KMS-11 (cell line): ENCODE results near the gene KCNK1.

Experiments used
- H2AFZ ChIP-seq: fragments of 200-600 bp; sonication (generic); 2 replicates; pipeline ENCODE4 v1.6.1; 2016; ENCODE audit warnings: antibody characterized with exemption, mixed run types, low read depth
- H3K27ac ChIP-seq: fragments of 200-600 bp; sonication (generic); 2 replicates; pipeline ENCODE4 v1.6.1; 2016; ENCODE audit warnings: mild to moderate bottlenecking, mixed run types
- H3K27me3 ChIP-seq: fragments of 200-600 bp; sonication (generic); 2 replicates; pipeline ENCODE4 v1.6.1; 2017; ENCODE audit warnings: mild to moderate bottlenecking, low read depth, mixed run types, moderate library complexity; ENCODE audit not compliant: insufficient read depth
- H3K36me3 ChIP-seq: fragments of 200-600 bp; sonication (generic); 2 replicates; pipeline ENCODE4 v1.6.1; 2017; ENCODE audit warnings: mild to moderate bottlenecking, mixed run types; ENCODE audit not compliant: insufficient read depth
- H3K4me1 ChIP-seq: fragments of 200-600 bp; sonication (generic); 2 replicates; pipeline ENCODE4 v1.6.1; 2016; ENCODE audit warnings: mild to moderate bottlenecking, low read depth, mixed run types; ENCODE audit not compliant: poor library complexity, severe bottlenecking
- H3K4me2 ChIP-seq: fragments of 200-600 bp; sonication (generic); 2 replicates; pipeline ENCODE4 v1.7.0; 2016; ENCODE audit warnings: mild to moderate bottlenecking, mixed run types
- H3K4me3 ChIP-seq: fragments of 200-600 bp; sonication (generic); IDR thresholded peaks from 2 replicates; pipeline ENCODE4 v1.6.1; 2017; ENCODE audit warnings: low read depth, low read length, mixed read lengths; ENCODE audit not compliant: insufficient read depth
- H3K79me2 ChIP-seq: fragments of 200-600 bp; sonication (generic); 2 replicates; pipeline ENCODE4 v1.6.1; 2016; ENCODE audit warnings: low read depth, mixed run types; ENCODE audit not compliant: insufficient read depth
- H3K9ac ChIP-seq: fragments of 200-600 bp; sonication (generic); 2 replicates; pipeline ENCODE4 v1.6.1; 2016; ENCODE audit warnings: mild to moderate bottlenecking, mixed run types
- H4K20me1 ChIP-seq: fragments of 200-600 bp; sonication (generic); 2 replicates; pipeline ENCODE4 v1.6.1; 2016; ENCODE audit warnings: mild to moderate bottlenecking, mixed run types; ENCODE audit not compliant: insufficient read depth
- TF ChIP-seq, protein P1 (sequence below): fragments of 200-600 bp; sonication (generic); conservative IDR thresholded peaks from 2 replicates; pipeline ENCODE4 v1.6.1; 2017; ENCODE audit warnings: low read depth, mild to moderate bottlenecking, antibody characterized with exemption, low read length, moderate library complexity, mixed read lengths

The KCNK1 gene

DNA sequence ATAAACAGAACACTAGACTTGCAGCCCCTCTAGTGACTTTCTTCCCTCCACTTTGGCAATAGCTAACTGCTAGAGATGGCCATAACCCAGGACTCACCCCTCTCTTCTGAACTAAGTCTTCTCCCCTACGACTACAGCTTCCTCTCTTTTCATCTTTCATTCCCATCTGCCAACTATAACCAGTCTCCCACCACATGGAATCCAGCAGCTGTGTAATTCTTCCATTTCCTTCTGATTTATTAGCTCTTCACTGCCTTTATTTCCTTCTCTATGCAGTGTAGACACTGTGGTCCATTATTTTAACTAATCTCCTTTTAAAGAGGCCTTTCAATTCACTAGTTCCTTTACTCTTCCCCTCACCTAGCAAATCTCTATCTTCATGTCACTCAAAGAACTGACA is 13.4 kb upstream of the KCNK1 start:
- no peaks in the 10 kb centered on the region for H4K20me1 ChIP-seq
- H3K79me2 ChIP-seq = no peaks in the 10 kb centered on the region
- H3K27ac ChIP-seq = no peak overlapping the region
- no peak overlapping the region for H2AFZ ChIP-seq
- no peaks in the 10 kb centered on the region for H3K36me3 ChIP-seq
- TF ChIP-seq, protein P1, sequence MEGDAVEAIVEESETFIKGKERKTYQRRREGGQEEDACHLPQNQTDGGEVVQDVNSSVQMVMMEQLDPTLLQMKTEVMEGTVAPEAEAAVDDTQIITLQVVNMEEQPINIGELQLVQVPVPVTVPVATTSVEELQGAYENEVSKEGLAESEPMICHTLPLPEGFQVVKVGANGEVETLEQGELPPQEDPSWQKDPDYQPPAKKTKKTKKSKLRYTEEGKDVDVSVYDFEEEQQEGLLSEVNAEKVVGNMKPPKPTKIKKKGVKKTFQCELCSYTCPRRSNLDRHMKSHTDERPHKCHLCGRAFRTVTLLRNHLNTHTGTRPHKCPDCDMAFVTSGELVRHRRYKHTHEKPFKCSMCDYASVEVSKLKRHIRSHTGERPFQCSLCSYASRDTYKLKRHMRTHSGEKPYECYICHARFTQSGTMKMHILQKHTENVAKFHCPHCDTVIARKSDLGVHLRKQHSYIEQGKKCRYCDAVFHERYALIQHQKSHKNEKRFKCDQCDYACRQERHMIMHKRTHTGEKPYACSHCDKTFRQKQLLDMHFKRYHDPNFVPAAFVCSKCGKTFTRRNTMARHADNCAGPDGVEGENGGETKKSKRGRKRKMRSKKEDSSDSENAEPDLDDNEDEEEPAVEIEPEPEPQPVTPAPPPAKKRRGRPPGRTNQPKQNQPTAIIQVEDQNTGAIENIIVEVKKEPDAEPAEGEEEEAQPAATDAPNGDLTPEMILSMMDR = no peak
- H3K9ac ChIP-seq = no peak overlapping the region
- H3K4me1 ChIP-seq = no peaks in the 10 kb centered on the region
- H3K4me2 ChIP-seq = no peak overlapping the region
- H3K4me3 ChIP-seq = no peak overlapping the region
- H3K27me3 ChIP-seq = no peaks in the 10 kb centered on the region

- H2AFZ ChIP-seq = no peak overlapping the region
- no peak overlapping the region for H3K27ac ChIP-seq
- TF ChIP-seq, protein P1 = no peak
- H3K27me3 ChIP-seq = no peaks in the 10 kb centered on the region
- H3K4me2 ChIP-seq = no peak overlapping the region
- H3K36me3 ChIP-seq = no peaks in the 10 kb centered on the region
- H4K20me1 ChIP-seq = no peaks in the 10 kb centered on the region
- H3K79me2 ChIP-seq = no peaks in the 10 kb centered on the region
- no peak overlapping the region for H3K9ac ChIP-seq
- H3K4me1 ChIP-seq = peaks cover 20% of the 10 kb centered on the region
- H3K4me3 ChIP-seq = no peak overlapping the region
These were observed 10.4 kb upstream of the KCNK1 start for GRCh38 chr1:233603478-233603877.

DNA sequence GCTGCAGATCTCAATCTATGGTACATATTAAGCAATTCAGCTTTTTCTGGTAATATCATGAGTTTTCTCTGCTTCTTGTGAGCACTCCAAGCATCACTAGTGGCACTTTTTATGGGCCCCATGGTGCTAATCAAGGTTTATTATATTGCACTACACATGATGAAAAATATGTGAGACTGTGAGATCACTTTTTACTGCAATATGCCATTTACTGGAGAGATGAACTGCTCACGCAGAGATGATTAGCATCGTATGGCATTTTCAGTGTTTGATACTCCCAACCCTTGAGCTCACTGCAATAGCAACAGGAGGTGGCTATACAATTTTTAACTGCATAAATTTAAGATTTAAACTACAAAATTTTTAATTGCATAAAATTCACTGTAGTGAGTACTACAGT is 8.7 kb upstream of the KCNK1 start:
- no peak overlapping the region for H2AFZ ChIP-seq
- no peaks in the 10 kb centered on the region for H3K36me3 ChIP-seq
- no peak overlapping the region for H3K9ac ChIP-seq
- H3K4me3 ChIP-seq = no peak overlapping the region
- no peaks in the 10 kb centered on the region for H3K27me3 ChIP-seq
- H3K4me2 ChIP-seq = no peak overlapping the region
- H3K79me2 ChIP-seq = no peaks in the 10 kb centered on the region
- peaks cover 24% of the 10 kb centered on the region for H3K4me1 ChIP-seq
- H3K27ac ChIP-seq = no peak overlapping the region
- no peaks in the 10 kb centered on the region for H4K20me1 ChIP-seq
- TF ChIP-seq, protein P1 = no peak

DNA sequence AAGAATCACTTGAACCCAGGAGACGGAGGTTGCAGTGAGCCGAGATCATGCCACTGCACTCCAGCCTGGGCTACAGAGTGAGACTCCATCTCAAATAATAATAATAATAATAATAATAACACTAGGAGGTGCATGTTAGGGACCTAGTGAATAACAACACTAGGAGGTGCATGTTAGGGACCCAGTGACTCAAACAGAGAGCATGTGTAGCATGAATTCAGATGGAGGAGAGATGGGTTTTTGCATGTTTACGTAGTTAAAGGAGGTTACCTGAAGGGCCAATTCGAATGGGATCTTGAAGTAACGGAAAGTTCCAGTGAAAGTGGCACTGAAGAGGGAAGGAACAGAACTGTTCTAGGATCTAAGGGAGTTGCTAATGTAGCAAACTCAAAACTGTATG is 7.1 kb upstream of the KCNK1 start:
- H3K4me2 ChIP-seq = peak overlapping the region; percentile 49
- no peaks in the 10 kb centered on the region for H3K79me2 ChIP-seq

More for the DNA sequence above, 7.1 kb upstream of the KCNK1 start:
- no peak overlapping the region; the same call in 1 of the 2 replicates for H3K27ac ChIP-seq
- no peak overlapping the region for H3K4me3 ChIP-seq
- TF ChIP-seq, protein P1 = no peak
- H4K20me1 ChIP-seq = no peaks in the 10 kb centered on the region
- no peaks in the 10 kb centered on the region for H3K36me3 ChIP-seq
- no peaks in the 10 kb centered on the region for H3K27me3 ChIP-seq
- peaks cover 24% of the 10 kb centered on the region for H3K4me1 ChIP-seq
- no peak overlapping the region for H3K9ac ChIP-seq
- peak overlapping the region; percentile 32; the same call in 1 of the 2 replicates for H2AFZ ChIP-seq
